GM12878 (cell line): ENCODE data around the gene MMD2.

Source experiments
- CREB1 ChIP-seq: IDR thresholded peaks from 2 replicates; pipeline ENCODE4 v1.6.1; 2012; ENCODE audit warnings: low read depth, mild to moderate bottlenecking, inconsistent platforms
- CTCF ChIP-seq, 3 experiments: IDR thresholded peaks in 2 of 3; conservative IDR thresholded peaks in 1 of 3; 2 replicates each; pipeline ENCODE4 v1.5.1; 2011; ENCODE audit warnings: low read depth in 3 of 3, low read length in 3 of 3, mild to moderate bottlenecking in 3 of 3, control low read depth in 2 of 3, moderate library complexity in 2 of 3, inconsistent platforms in 1 of 3, mixed read lengths in 1 of 3; ENCODE audit not compliant: control insufficient read depth in 2 of 3, insufficient read depth in 1 of 3; ENCODE audit errors: extremely low read depth in 1 of 3
- E2F4 ChIP-seq: IDR thresholded peaks from 2 replicates; pipeline ENCODE4 v1.6.1; 2012; ENCODE audit warnings: low read depth, low read length, improper control_type of control experiment
- E4F1 ChIP-seq: fragments of 450-650 bp; IDR thresholded peaks from 2 replicates; pipeline ENCODE4 v1.6.1; 2018; ENCODE audit warnings: borderline replicate concordance, mild to moderate bottlenecking; ENCODE audit not compliant: partially characterized antibody
- EGR1 ChIP-seq, 2 experiments: IDR thresholded peaks; 1 replicate in 1 of 2; 2 replicates in 1 of 2; pipeline ENCODE4 v1.6.1; 2011 to 2012; ENCODE audit warnings: low read depth in 2 of 2, low read length in 2 of 2, borderline replicate concordance in 1 of 2, mild to moderate bottlenecking in 1 of 2, moderate library complexity in 1 of 2
- EP300 ChIP-seq, 2 experiments: fragments of 150-350 bp in 1 of 2; IDR thresholded peaks; 2 replicates each; pipeline ENCODE4 v1.6.1; 2011 to 2012; ENCODE audit warnings: low read depth in 2 of 2, low read length in 2 of 2, borderline replicate concordance in 1 of 2, improper control_type of control experiment in 1 of 2, inconsistent platforms in 1 of 2; ENCODE audit not compliant: control insufficient read depth in 1 of 2
- EZH2 ChIP-seq: IDR thresholded peaks from 2 replicates; pipeline ENCODE4 v1.6.1; 2012; ENCODE audit warnings: low read depth, mild to moderate bottlenecking, control low read depth, inconsistent platforms, low read length, borderline replicate concordance; ENCODE audit not compliant: control insufficient read depth
- FOS ChIP-seq: IDR thresholded peaks from 3 replicates; pipeline ENCODE4 v1.6.1; 2011; ENCODE audit warnings: borderline replicate concordance; ENCODE audit not compliant: insufficient read length; ENCODE audit errors: extremely low read depth
- SP1 ChIP-seq: IDR thresholded peaks from one replicate; pipeline ENCODE4 v1.6.1; 2011; ENCODE audit warnings: low read depth, low read length
- STAT3 ChIP-seq: IDR thresholded peaks from 2 replicates; pipeline ENCODE4 v1.6.1; 2011; ENCODE audit warnings: low read depth, low read length, improper control_type of control experiment
- TAF1 ChIP-seq: IDR thresholded peaks from 2 replicates; pipeline ENCODE4 v1.6.1; 2011; ENCODE audit warnings: mild to moderate bottlenecking, low read depth, low read length, borderline replicate concordance
- YY1 ChIP-seq: IDR thresholded peaks from 2 replicates; pipeline ENCODE4 v1.6.1; 2011; ENCODE audit warnings: low read depth, mild to moderate bottlenecking, low read length

DNA sequence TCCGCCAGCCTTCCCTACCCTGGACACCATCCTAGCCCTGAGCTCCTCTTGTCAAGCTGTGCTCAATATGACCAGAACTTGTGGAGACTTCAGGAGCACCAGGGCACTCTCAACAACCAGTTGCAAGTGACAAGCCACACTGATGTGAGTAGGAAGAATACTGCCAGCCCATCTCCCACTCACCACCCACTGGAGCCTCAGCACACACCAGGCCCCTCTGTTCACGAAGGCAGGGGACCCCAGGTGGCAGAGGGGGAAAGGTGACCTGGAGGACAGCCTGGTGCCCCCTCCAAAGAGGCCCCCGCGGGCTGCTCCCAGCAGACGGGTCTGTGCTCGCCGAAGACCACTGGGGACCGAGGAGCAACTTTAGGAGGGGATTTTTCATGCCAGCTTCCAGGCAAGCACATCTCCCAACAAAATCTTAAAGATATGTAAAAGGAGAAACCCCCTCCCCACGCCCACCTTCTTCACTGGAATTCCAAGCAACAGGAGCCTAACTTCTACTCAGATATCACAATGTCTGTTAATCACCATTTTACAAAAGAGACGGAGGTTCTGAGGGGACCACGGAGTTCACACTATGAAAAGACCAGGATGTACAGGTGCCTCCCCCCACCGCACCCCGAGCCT lies 1.0 kb downstream of the MMD2 start:
- no peak for TF ChIP-seq CTCF (IDR thresholded peaks at IDR 0.05 in 2 of 3, conservative IDR thresholded peaks at IDR 0.05 in 1 of 3; ENCODE audit: control insufficient read depth in 2 of 3, extremely low read depth in 1 of 3, insufficient read depth in 1 of 3, low read depth in 3 of 3, low read length in 3 of 3)
- TF ChIP-seq YY1: no peak
- TF ChIP-seq STAT3: no peak
- no peak for TF ChIP-seq FOS
- no peak for TF ChIP-seq E4F1
- TF ChIP-seq TAF1: no peak
- no peak for TF ChIP-seq E2F4
- TF ChIP-seq EP300 (IDR thresholded peaks at IDR 0.05; ENCODE audit: borderline replicate concordance in 1 of 2, control insufficient read depth in 1 of 2, low read depth in 2 of 2, low read length in 2 of 2): no peak
- no peak for TF ChIP-seq CREB1
- TF ChIP-seq EZH2: no peak
- no peak for TF ChIP-seq EGR1 (IDR thresholded peaks at IDR 0.05; ENCODE audit: borderline replicate concordance in 1 of 2, low read depth in 2 of 2, low read length in 2 of 2)
- no peak for TF ChIP-seq SP1
